Right atrium auricular region (tissue), 2 donors: ENCODE data around the gene MAMDC4. TPM values are rescaled to one million over a fixed set of nuclear protein-coding genes. Genes with fewer than 3 reads are reported as not detected.

Experiments used
- DNase-seq: peaks from one replicate; pipeline ENCODE4 v3.0.0-alpha.2; 2019; ENCODE audit warnings: low spot score
- H3K27ac ChIP-seq, 2 donors: fragments of 200-600 bp; sonication (generic); 1 replicate in 1 of 2; 2 replicates in 1 of 2; pipeline ENCODE4 v1.5.1; 2016 to 2019
- H3K27me3 ChIP-seq, 2 donors: fragments of 200-600 bp; sonication (generic); one replicate each; pipeline versions ENCODE4 v1.5.1 to v1.6.0; 2017 to 2019
- H3K36me3 ChIP-seq: fragments of 200-600 bp; sonication (generic); one replicate; pipeline ENCODE4 v1.5.1; 2016
- H3K4me1 ChIP-seq, 2 donors: fragments of 200-600 bp; sonication (generic); one replicate each; pipeline versions ENCODE4 v1.5.1 to v1.6.0; 2017 to 2019
- H3K4me3 ChIP-seq, 2 donors: fragments of 200-600 bp; sonication (generic); 1 replicate in 1 of 2; 2 replicates in 1 of 2; pipeline ENCODE4 v1.5.1; 2017 to 2019; ENCODE audit warnings: mild to moderate bottlenecking in 1 of 2, moderate library complexity in 1 of 2
- H3K9me3 ChIP-seq, 2 donors: fragments of 200-600 bp; sonication (generic); one replicate each; pipeline ENCODE4 v1.5.1; 2019
- CTCF ChIP-seq, 2 donors: fragments of 200-600 bp; sonication (generic); IDR thresholded peaks; one replicate each; pipeline ENCODE4 v1.5.1; 2019; ENCODE audit warnings: antibody characterized with exemption in 2 of 2
- total RNA-seq, 2 donors: library from RNA; depleted of rRNA; stranded (reverse); fragments of >200 nt; gene quantifications; one replicate each; pipeline ENCODE4 v1.1.0, GENCODE V29; 2016

MAMDC4 gene
- total RNA-seq, 2 donors from 2014 or later: 1.7 to 2.0 TPM

GRCh38 chr9:136824496-136825225 lies 27.5 kb upstream of the MAMDC4 start:
- Histone ChIP-seq H3K4me3 (no peak overlapping the region), H3K27me3 (no peaks in the 10 kb centered on the region), H3K4me1 (peaks cover 0 to 16% of the 10 kb centered on the region in 2 donors), H3K36me3 (peaks cover 46% of the 10 kb centered on the region), H3K27ac (no peak overlapping the region), H3K9me3 (no peaks in the 10 kb centered on the region)
- no peak for TF ChIP-seq CTCF (IDR thresholded peaks at IDR 0.05)
- no peak for DNase-seq

GRCh38 chr9:136825295-136826187 lies 26.6 kb upstream of the MAMDC4 start:
- Histone ChIP-seq H3K27ac (no peak overlapping the region), H3K4me1 (peaks cover 0 to 16% of the 10 kb centered on the region in 2 donors), H3K36me3 (peaks cover 55% of the 10 kb centered on the region), H3K9me3 (no peaks in the 10 kb centered on the region), H3K27me3 (no peaks in the 10 kb centered on the region), H3K4me3 (no peak overlapping the region)
- TF ChIP-seq CTCF (IDR thresholded peaks at IDR 0.05): no peak
- DNase-seq: no peak

GRCh38 chr9:136826188-136826541 lies 26.0 kb upstream of the MAMDC4 start:
- no peak for DNase-seq

GRCh38 chr9:136826703-136827582 lies 25.2 kb upstream of the MAMDC4 start:
- no peak for TF ChIP-seq CTCF (IDR thresholded peaks at IDR 0.05)
- H3K36me3 ChIP-seq: peaks cover 68% of the 10 kb centered on the region
- H3K4me1 ChIP-seq: peaks cover 0 to 2% of the 10 kb centered on the region in 2 donors
- H3K27ac ChIP-seq: no peak overlapping the region
- no peaks in the 10 kb centered on the region for H3K27me3 ChIP-seq
- no peaks in the 10 kb centered on the region for H3K9me3 ChIP-seq
- no peak for DNase-seq
- H3K4me3 ChIP-seq: no peak overlapping the region

More at GRCh38 chr9:136826188-136826541, 26.0 kb upstream of the MAMDC4 start:
- TF ChIP-seq CTCF (IDR thresholded peaks at IDR 0.05): no peak
- H3K9me3 ChIP-seq: no peaks in the 10 kb centered on the region
- peaks cover 0 to 10% of the 10 kb centered on the region in 2 donors for H3K4me1 ChIP-seq
- no peak overlapping the region for H3K4me3 ChIP-seq
- no peaks in the 10 kb centered on the region for H3K27me3 ChIP-seq
- peaks cover 60% of the 10 kb centered on the region for H3K36me3 ChIP-seq
- no peak overlapping the region for H3K27ac ChIP-seq

- Histone ChIP-seq H3K9me3 (no peaks in the 10 kb centered on the region), H3K4me1 (no peaks in the 10 kb centered on the region), H3K36me3 (peaks cover 76% of the 10 kb centered on the region), H3K27ac (no peak overlapping the region), H3K4me3 (no peak overlapping the region), H3K27me3 (no peaks in the 10 kb centered on the region)
- DNase-seq: no peak
- TF ChIP-seq CTCF (IDR thresholded peaks at IDR 0.05): no peak
These were observed 24.2 kb upstream of the MAMDC4 start for GRCh38 chr9:136827794-136828473.
